Activated CD4-positive, CD25-positive, alpha-beta regulatory T cell (primary cell): Measurements from ENCODE around the gene RHBDF1.
"Not testable (repeated sequence)": the region's sequence is repeated elsewhere in the genome, so short reads cannot be mapped to it uniquely, and the experiment has no call there.

Source experiments
- DNase-seq, 4 experiments: peaks; one replicate each; lab custom pipeline; 2025; lab: John Stamatoyannopoulos, UW

Gene RHBDF1

GRCh38 chr16:36336-36984 lies 36.0 kb downstream of the RHBDF1 start:
- DNase-seq = no peak

GRCh38 chr16:35678-36305 lies 36.6 kb downstream of the RHBDF1 start:
- no peak for DNase-seq

- no peak for DNase-seq
These were observed 37.3 kb downstream of the RHBDF1 start for GRCh38 chr16:35011-35677.

- no peak for DNase-seq
These were observed 37.8 kb downstream of the RHBDF1 start for GRCh38 chr16:34648-34987.

- DNase-seq = no peak
These were observed 38.4 kb downstream of the RHBDF1 start for GRCh38 chr16:33877-34647.

- not testable (repeated sequence) for DNase-seq
These were observed 39.1 kb downstream of the RHBDF1 start for GRCh38 chr16:33154-33876.

- DNase-seq = not testable (repeated sequence)
These were observed 41.8 kb downstream of the RHBDF1 start for GRCh38 chr16:30627-31026.

- not testable (repeated sequence) for DNase-seq
These were observed 46.5 kb downstream of the RHBDF1 start for GRCh38 chr16:25926-26348.

GRCh38 chr16:24151-24550 lies 48.3 kb downstream of the RHBDF1 start:
- not testable (repeated sequence) for DNase-seq

- DNase-seq = not testable (repeated sequence)
These were observed 51.5 kb downstream of the RHBDF1 start for GRCh38 chr16:20886-21285.

GRCh38 chr16:17062-17765 lies 55.2 kb downstream of the RHBDF1 start:
- DNase-seq = not testable (repeated sequence)

GRCh38 chr16:10772-11171 lies 61.7 kb downstream of the RHBDF1 start:
- peak; percentile 59 to 74 (median 66) for DNase-seq

- DNase-seq = no peak
These were observed 62.3 kb downstream of the RHBDF1 start for GRCh38 chr16:9903-10665.
